ENCODE results near the gene TAGLN2. TPM values are rescaled to one million over a fixed set of nuclear protein-coding genes. Genes with fewer than 3 reads are reported as not detected.

The TAGLN2 gene
- total RNA-seq, 4 donors from 2014 or later, result 104 to 170 (median 151) TPM

DNA sequence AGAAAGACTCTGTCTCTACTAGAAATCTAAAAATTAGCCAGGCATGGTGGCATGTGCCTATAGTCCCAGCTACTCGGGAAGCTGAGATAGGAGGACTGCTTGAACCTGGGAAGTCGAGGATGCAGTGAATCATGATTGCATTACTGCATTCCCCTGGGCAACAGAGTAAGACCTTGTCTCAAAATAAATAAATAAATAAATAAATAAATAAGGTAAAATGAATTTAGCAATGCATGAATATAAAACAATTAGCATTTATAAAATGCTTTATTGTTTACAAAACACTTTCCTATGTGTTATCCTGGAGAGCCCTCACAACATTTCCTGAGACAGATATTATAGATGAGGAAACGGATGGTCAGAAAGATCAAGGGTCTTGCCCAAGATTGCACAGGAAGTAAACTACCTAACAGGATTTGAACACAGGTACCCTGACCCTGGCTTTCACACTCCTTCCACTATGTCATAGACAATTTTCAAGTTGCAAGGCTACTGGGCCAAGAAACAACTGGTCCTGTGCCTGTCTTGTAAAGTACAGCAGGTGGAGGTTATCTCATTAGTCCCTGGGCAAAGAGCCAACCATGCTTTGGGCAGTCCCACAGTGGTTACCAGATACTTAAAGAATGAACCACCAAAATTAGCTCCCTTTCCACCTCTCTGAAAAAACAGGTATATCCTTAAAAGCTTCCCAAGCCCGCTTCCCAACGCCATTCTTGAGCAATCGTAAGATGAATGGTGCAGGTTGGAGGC is 47.4 kb downstream of the TAGLN2 start:
- Histone ChIP-seq H3K36me3 (no peaks in the 10 kb centered on the region), H3K4me1 (peaks cover 0 to 4% of the 10 kb centered on the region in 2 donors), H3K27me3 (no peaks in the 10 kb centered on the region), H3K4me3 (replicated peaks in 1 of 3) (no peak overlapping the region), H3K9me3 (no peaks in the 10 kb centered on the region), H3K27ac (no peak overlapping the region)
- TF ChIP-seq POLR2A (IDR thresholded peaks at IDR 0.05), result no peak
- TF ChIP-seq, protein P1, sequence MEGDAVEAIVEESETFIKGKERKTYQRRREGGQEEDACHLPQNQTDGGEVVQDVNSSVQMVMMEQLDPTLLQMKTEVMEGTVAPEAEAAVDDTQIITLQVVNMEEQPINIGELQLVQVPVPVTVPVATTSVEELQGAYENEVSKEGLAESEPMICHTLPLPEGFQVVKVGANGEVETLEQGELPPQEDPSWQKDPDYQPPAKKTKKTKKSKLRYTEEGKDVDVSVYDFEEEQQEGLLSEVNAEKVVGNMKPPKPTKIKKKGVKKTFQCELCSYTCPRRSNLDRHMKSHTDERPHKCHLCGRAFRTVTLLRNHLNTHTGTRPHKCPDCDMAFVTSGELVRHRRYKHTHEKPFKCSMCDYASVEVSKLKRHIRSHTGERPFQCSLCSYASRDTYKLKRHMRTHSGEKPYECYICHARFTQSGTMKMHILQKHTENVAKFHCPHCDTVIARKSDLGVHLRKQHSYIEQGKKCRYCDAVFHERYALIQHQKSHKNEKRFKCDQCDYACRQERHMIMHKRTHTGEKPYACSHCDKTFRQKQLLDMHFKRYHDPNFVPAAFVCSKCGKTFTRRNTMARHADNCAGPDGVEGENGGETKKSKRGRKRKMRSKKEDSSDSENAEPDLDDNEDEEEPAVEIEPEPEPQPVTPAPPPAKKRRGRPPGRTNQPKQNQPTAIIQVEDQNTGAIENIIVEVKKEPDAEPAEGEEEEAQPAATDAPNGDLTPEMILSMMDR (IDR thresholded peaks at IDR 0.05), result no peak
- intact Hi-C loops (cut with DNase I), result no loop called here
- 91 to 92% methylated on average over 6 of the region's 6 CpGs for WGBS, 2 donors
- no peak for DNase-seq

DNA sequence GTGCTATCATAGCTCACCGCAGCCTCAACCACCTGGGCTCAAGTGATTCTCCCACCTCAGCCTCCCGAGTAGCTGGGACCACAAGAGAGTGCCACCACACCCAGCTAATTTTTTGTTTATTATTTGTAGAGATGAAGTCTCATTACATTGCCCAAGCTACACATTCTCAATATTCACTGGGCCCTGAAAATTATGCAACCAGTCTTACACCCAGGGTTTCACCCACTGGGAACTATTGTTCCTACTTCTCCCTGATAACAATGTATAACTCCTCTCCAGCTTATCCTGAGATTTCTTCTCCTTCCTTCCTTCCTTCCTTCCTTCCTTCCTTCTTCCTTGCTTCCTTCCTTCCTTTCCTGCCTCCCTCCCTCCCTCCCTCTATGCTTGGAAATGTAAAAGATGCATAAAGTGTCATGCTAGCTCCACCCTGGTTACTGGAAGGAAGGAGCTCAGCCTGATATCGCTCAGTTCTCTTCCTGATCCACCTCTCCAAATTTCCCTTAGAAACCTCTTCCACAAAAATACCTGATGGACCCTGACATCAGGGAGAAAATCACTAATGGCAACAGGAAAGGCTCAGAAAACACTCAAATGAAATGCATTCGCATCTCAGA is 51.7 kb downstream of the TAGLN2 start:
- DNase-seq, result no peak
- no peaks in the 10 kb centered on the region for H3K27me3 ChIP-seq
- WGBS, 2 donors, result 89 to 97% methylated on average over 4 of the region's 4 CpGs
- no peaks in the 10 kb centered on the region for H3K36me3 ChIP-seq
- no peak overlapping the region for H3K4me3 ChIP-seq (replicated peaks in 1 of 3)
- no peaks in the 10 kb centered on the region for H3K9me3 ChIP-seq
- no peak overlapping the region for H3K27ac ChIP-seq
- intact Hi-C loops (cut with DNase I), result no loop called here
- no peak for TF ChIP-seq POLR2A (IDR thresholded peaks at IDR 0.05)
- TF ChIP-seq, protein P1 (IDR thresholded peaks at IDR 0.05), result no peak
- peaks cover 0 to 18% of the 10 kb centered on the region in 2 donors for H3K4me1 ChIP-seq

DNA sequence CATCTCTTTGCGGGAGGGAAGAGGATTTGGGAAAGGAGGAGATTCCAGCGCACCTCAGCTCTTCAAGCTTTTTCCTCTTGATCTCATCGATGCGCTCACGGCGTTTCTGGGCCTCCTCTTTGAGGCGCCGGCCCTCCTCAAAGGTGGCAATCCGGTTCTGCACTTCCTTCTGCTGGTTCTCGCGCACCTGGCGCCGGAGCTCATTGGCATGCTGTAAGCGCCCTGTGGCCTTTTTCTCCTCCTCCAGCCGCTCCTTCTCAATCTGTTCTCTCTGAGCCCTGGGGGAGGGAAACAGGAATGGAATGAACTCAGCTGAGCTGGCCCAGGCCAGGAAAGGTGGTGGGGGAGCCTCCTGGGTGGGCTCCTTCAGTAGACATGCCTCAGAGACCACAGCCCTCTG is 52.4 kb downstream of the TAGLN2 start:
- DNase-seq, result no peak

DNA sequence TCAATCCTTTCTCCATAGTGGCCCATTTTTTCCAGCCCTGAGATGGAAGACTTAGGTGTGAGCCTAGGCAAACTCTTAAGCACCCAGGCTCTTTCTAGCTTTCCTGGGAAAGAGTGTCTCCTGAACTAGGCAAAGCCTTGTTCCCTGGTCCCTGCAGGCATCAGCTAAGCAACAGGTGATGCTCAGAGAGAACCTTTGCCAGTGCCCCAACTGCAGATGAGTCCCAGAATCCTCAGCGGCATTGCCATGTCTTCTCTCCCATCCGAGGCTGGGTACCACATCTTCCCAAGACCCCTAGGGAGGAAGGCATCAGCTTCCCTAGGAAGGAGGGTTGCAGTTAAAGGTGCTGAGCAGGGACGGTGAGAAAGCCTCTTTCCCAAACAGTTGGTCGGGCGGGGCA is 54.6 kb downstream of the TAGLN2 start:
- intact Hi-C loops (cut with DNase I), result no loop called here
- no peaks in the 10 kb centered on the region for H3K9me3 ChIP-seq
- peaks cover 13 to 34% of the 10 kb centered on the region in 2 donors for H3K4me1 ChIP-seq
- TF ChIP-seq POLR2A (IDR thresholded peaks at IDR 0.05), result no peak
- TF ChIP-seq, protein P1 (IDR thresholded peaks at IDR 0.05), result no peak
- H3K36me3 ChIP-seq, result no peaks in the 10 kb centered on the region
- DNase-seq, result no peak
- H3K27ac ChIP-seq, result no peak overlapping the region
- no peaks in the 10 kb centered on the region for H3K27me3 ChIP-seq
- 87 to 93% methylated on average over 5 of the region's 5 CpGs for WGBS, 2 donors
- H3K4me3 ChIP-seq (replicated peaks in 1 of 3), result no peak overlapping the region

More for the DNA sequence above, 52.4 kb downstream of the TAGLN2 start:
- Histone ChIP-seq H3K4me3 (replicated peaks in 1 of 3) (no peak overlapping the region), H3K27me3 (no peaks in the 10 kb centered on the region), H3K9me3 (no peaks in the 10 kb centered on the region), H3K36me3 (no peaks in the 10 kb centered on the region), H3K4me1 (peaks cover 6 to 25% of the 10 kb centered on the region in 2 donors), H3K27ac (no peak overlapping the region)
- intact Hi-C loops (cut with DNase I), result no loop called here
- no peak for TF ChIP-seq POLR2A (IDR thresholded peaks at IDR 0.05)
- TF ChIP-seq, protein P1 (IDR thresholded peaks at IDR 0.05), result no peak
- 84 to 90% methylated on average over 15 of the region's 15 CpGs for WGBS, 2 donors

DNA sequence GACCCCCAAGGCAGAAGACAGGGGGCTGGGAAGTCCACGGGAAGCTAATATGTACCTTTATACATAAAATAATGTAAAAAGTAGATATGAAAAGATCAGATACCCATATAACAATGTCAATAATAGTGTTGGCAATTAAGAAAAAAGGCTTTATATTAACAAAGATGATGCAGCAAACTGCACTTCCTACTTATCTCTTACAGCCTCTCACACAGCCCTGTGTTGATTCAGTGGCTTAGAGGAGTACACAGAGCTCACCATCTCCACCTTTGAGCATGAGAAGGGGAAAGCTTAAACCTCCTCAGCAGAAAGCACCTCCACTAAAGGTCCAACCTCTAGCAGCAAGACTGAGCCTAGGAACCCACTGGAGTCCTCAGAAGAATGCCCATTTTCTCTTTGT is 55.7 kb downstream of the TAGLN2 start:
- Histone ChIP-seq H3K9me3 (no peaks in the 10 kb centered on the region), H3K4me3 (replicated peaks in 1 of 3) (no peak overlapping the region), H3K4me1 (peaks cover 13 to 34% of the 10 kb centered on the region in 2 donors), H3K27ac (no peak overlapping the region), H3K27me3 (no peaks in the 10 kb centered on the region), H3K36me3 (no peaks in the 10 kb centered on the region)
- intact Hi-C loops (cut with DNase I), result no loop called here
- TF ChIP-seq, protein P1 (IDR thresholded peaks at IDR 0.05), result no peak
- no peak for TF ChIP-seq POLR2A (IDR thresholded peaks at IDR 0.05)
- no peak for DNase-seq
- 79 to 87% methylated on average over 1 of the region's 1 CpG for WGBS, 2 donors
